A549 (cell line): ENCODE measurements around the gene ULK4.

Experiments
- BHLHE40 ChIP-seq: IDR thresholded peaks from 2 replicates; pipeline ENCODE4 v1.6.1; 2012; ENCODE audit warnings: low read depth, low read length, inconsistent platforms
- CBX8 ChIP-seq: fragments of 200-600 bp; sonication (generic); IDR thresholded peaks from 2 replicates; pipeline ENCODE4 v1.6.1; 2016
- CHD2 ChIP-seq: fragments of 150-350 bp; IDR thresholded peaks from 2 replicates; pipeline ENCODE4 v1.6.1; 2014; ENCODE audit warnings: low read length; ENCODE audit not compliant: partially characterized antibody
- CTCF ChIP-seq: fragments of >200 bp; sonication (Bioruptor Twin); formaldehyde crosslinking; IDR thresholded peaks from 3 replicates; pipeline ENCODE4 v1.5.1; 2016
- GATA3 ChIP-seq: IDR thresholded peaks from 2 replicates; pipeline ENCODE4 v1.6.1; 2012; ENCODE audit warnings: borderline replicate concordance
- HDAC2 ChIP-seq: fragments of 200-600 bp; sonication (generic); IDR thresholded peaks from 2 replicates; pipeline ENCODE4 v1.6.1; 2016
- JUN ChIP-seq, 2 experiments: fragments of >200 bp; sonication (Bioruptor Twin); formaldehyde crosslinking; IDR thresholded peaks; 2 replicates in 1 of 2; 3 replicates in 1 of 2; pipeline ENCODE4 v1.6.1; 2016 to 2017
- JUNB ChIP-seq: fragments of >200 bp; sonication (Bioruptor Twin); formaldehyde crosslinking; IDR thresholded peaks from 2 replicates; pipeline ENCODE4 v1.6.1; 2016
- KDM1A ChIP-seq: fragments of 200-600 bp; sonication (generic); IDR thresholded peaks from 2 replicates; pipeline ENCODE4 v1.6.1; 2016; ENCODE audit warnings: low read depth, mild to moderate bottlenecking
- MAX ChIP-seq: IDR thresholded peaks from 2 replicates; pipeline ENCODE4 v1.6.1; 2012
- POLR2A ChIP-seq: IDR thresholded peaks from 2 replicates; pipeline ENCODE4 v1.6.1; 2012; ENCODE audit warnings: mild to moderate bottlenecking, low read length
- REST ChIP-seq: fragments of 200-600 bp; sonication (generic); IDR thresholded peaks from 2 replicates; pipeline ENCODE4 v1.6.1; 2016; ENCODE audit warnings: antibody characterized with exemption, mild to moderate bottlenecking, moderate library complexity
- SREBF2 ChIP-seq: fragments of 450-650 bp; IDR thresholded peaks from 2 replicates; pipeline ENCODE4 v1.6.1; 2014; ENCODE audit warnings: mild to moderate bottlenecking, moderate library complexity
- ZC3H11A ChIP-seq: fragments of 450-650 bp; IDR thresholded peaks from 2 replicates; pipeline ENCODE4 v1.6.1; 2014; ENCODE audit warnings: antibody characterized with exemption, mild to moderate bottlenecking

GRCh38 chr3:41936384-41936783 is 25.5 kb downstream of the ULK4 start:
- TF ChIP-seq MAX (no peak), CBX8 (no peak), KDM1A (no peak), CTCF (no peak), CHD2 (no peak), JUNB (no peak), HDAC2 (no peak), POLR2A (no peak), GATA3 (no peak), BHLHE40 (no peak), REST (no peak), SREBF2 (no peak), JUN (IDR thresholded peaks at IDR 0.05) (no peak), ZC3H11A (no peak)
